NB4 (cell line): ENCODE results near the gene GAL3ST2.

Experiments
- DNase-seq: peaks from one replicate; pipeline ENCODE4 v3.0.0; 2010; ENCODE audit warnings: low read depth
- H3K4me3 ChIP-seq: one replicate; pipeline ENCODE4 v1.5.1; 2011; ENCODE audit warnings: mild to moderate bottlenecking, low read depth, low read length, moderate library complexity
- MYC ChIP-seq: IDR thresholded peaks from 2 replicates; pipeline ENCODE4 v1.6.1; 2011; ENCODE audit warnings: low read depth, low read length
- POLR2A ChIP-seq: IDR thresholded peaks from 2 replicates; pipeline ENCODE4 v1.6.1; 2011; ENCODE audit warnings: mild to moderate bottlenecking; ENCODE audit not compliant: insufficient read length; ENCODE audit errors: extremely low read depth
- TF ChIP-seq, protein P1 (sequence below): IDR thresholded peaks from 2 replicates; pipeline ENCODE4 v1.6.1; 2011; ENCODE audit warnings: low read depth, low read length
- TF ChIP-seq, protein P2 (sequence below): IDR thresholded peaks from one replicate; pipeline ENCODE4 v1.5.1; 2012; ENCODE audit warnings: low read depth, low read length

Gene GAL3ST2

DNA sequence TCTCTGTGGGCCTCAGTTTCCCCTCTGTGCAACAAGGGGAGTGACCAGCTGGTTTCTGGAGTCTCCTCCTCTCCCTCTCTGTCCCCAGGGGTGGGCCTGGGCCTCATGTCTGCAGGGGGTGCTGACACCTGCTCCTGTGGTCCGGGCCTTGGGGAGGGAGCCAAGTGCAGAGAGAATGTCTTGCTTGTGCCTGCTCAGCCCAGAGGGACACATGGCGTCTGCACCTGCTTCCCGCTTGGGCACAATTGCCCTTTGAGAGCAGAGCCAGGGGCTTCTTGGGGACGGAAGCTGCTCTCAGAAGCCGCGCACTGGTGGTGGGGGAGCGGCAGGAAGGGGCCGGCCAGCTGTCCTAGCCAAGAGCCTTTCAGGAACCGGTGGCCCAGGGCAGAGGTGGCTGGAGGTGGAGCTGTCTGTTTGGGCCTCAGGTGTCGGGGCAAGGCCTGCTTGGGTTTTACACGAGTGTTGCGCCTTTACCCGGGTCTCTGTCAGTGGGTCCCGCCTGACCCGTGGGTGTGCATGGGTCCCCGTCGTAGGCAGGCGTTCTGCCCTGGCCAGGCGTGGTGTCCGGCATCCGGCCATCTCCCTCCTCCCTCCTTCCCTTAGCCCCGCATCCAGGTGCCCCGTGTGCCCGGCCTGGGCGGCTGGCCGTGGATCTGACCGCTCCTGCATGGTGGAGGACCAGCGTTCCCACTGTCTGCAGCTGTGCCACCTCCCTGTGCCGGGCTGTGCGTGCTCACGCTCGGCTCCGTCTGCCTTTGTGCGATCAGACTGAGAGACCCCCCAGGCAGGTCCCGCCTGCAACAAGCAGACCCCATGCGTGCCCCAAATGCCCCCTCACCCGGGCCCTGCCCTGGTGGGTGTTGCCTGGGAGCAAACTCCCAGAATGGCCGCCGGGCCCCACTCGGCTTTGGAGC is 36.4 kb downstream of the GAL3ST2 start:
- DNase-seq: peak; percentile 15
- TF ChIP-seq, protein P1, sequence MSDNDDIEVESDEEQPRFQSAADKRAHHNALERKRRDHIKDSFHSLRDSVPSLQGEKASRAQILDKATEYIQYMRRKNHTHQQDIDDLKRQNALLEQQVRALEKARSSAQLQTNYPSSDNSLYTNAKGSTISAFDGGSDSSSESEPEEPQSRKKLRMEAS: no peak
- TF ChIP-seq MYC (no peak), POLR2A (no peak)
- TF ChIP-seq, protein P2, sequence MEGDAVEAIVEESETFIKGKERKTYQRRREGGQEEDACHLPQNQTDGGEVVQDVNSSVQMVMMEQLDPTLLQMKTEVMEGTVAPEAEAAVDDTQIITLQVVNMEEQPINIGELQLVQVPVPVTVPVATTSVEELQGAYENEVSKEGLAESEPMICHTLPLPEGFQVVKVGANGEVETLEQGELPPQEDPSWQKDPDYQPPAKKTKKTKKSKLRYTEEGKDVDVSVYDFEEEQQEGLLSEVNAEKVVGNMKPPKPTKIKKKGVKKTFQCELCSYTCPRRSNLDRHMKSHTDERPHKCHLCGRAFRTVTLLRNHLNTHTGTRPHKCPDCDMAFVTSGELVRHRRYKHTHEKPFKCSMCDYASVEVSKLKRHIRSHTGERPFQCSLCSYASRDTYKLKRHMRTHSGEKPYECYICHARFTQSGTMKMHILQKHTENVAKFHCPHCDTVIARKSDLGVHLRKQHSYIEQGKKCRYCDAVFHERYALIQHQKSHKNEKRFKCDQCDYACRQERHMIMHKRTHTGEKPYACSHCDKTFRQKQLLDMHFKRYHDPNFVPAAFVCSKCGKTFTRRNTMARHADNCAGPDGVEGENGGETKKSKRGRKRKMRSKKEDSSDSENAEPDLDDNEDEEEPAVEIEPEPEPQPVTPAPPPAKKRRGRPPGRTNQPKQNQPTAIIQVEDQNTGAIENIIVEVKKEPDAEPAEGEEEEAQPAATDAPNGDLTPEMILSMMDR: no peak
- no peak overlapping the region for H3K4me3 ChIP-seq

- TF ChIP-seq, protein P2: no peak
- no peak for TF ChIP-seq POLR2A
- TF ChIP-seq MYC: no peak
- TF ChIP-seq, protein P1: no peak
- peak; percentile 54 for DNase-seq
- H3K4me3 ChIP-seq: no peak overlapping the region
These were observed 37.2 kb downstream of the GAL3ST2 start for GRCh38 chr2:241813644-241814392.

GRCh38 chr2:241814393-241814642 is 37.7 kb downstream of the GAL3ST2 start:
- TF ChIP-seq, protein P2: no peak
- peak; percentile 2 for DNase-seq
- no peak overlapping the region for H3K4me3 ChIP-seq

DNA sequence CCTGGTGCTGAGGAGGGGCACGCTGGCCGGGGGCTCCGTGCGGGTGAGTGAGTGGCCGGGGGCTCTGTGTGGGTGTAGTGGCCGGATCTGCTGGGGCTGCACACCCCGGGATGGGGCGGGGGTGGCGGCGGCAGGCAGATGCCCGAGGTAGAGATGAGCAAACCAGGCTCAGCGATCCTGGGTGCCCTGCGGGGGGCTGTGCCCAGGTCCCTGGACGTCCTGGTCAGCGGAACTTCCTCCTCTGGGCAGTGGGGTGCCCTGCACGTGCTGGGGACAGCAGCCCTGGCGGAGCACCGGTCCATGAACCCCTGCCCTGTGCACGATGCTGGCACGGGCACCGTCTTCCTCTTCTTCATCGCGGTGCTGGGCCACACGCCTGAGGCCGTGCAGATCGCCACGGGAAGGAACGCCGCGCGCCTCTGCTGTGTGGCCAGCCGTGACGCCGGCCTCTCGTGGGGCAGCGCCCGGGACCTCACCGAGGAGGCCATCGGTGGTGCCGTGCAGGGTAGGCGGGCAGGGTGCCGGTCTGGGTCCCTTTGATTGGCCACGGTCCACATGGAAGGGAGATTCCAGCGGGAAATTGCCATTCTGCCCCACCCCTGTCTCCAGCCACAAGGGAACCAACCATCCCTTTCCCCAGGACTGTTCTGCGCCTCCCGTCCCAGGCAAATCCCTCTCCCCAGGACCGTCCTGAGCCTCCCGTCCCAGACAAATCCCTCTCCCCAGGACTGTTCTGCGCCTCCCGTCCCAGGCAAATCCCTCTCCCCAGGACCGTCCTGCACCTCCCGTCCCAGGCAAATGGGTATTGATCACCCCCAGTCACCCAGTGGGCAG is 38.2 kb downstream of the GAL3ST2 start:
- DNase-seq: no peak
- H3K4me3 ChIP-seq: no peak overlapping the region
- TF ChIP-seq, protein P1: no peak
- TF ChIP-seq POLR2A: no peak
- TF ChIP-seq MYC: no peak
- TF ChIP-seq, protein P2: no peak

DNA sequence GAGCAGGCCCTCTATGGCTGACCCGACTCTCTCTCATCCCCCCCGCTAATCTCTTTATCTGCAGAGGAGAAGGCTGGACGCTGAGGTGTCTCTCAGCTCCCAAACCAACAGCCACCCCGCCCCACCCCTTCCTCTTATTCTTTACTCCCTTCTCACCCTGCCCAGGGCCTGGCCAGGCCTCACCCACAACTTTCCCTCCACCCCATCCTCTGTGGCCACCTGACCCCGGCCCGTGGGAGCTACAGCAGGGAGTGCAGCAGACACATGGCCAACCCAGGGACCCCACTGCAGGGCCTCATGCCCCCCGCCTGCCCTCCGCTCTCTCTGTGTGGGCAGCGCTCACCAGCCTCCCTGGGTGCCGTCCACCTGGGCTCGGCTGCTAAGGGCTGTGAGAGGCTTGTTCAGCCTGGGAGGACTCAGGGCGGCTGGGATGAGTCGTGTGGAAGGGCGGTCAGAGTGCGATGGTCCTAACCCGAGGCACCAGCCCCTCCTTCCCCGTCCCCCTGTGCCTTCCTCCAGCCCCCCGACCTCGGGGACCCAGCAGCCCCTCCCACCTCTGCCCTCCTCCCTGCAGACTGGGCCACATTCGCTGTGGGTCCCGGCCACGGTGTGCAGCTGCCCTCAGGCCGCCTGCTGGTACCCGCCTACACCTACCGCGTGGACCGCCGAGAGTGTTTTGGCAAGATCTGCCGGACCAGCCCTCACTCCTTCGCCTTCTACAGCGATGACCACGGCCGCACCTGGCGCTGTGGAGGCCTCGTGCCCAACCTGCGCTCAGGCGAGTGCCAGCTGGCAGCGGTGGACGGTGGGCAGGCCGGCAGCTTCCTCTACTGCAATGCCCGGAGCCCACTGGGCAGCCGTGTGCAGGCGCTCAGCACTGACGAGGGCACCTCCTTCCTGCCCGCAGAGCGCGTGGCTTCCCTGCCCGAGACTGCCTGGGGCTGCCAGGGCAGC is 39.1 kb downstream of the GAL3ST2 start:
- no peak overlapping the region for H3K4me3 ChIP-seq
- TF ChIP-seq, protein P1: no peak
- TF ChIP-seq POLR2A (no peak), MYC (no peak)
- TF ChIP-seq, protein P2: no peak
- peak; percentile 17 for DNase-seq
